Ovary (tissue), 3 donors: Measurements from ENCODE around the gene NPM1.

Experiments
- EP300 ChIP-seq: sonication (generic); formaldehyde crosslinking; IDR thresholded peaks from one replicate; pipeline ENCODE4 v1.6.1; 2017; ENCODE audit warnings: antibody characterized with exemption
- POLR2A ChIP-seq: fragments of 450-650 bp; IDR thresholded peaks from one replicate; pipeline ENCODE4 v1.6.1; 2017; ENCODE audit warnings: antibody characterized with exemption, mild to moderate bottlenecking, moderate library complexity
- TF ChIP-seq, protein P1 (sequence below), 3 donors: fragments of 450-650 bp in 2 of 3; fragments of 200-600 bp in 1 of 3; IDR thresholded peaks; one replicate each; pipeline versions ENCODE4 v1.5.1 to v1.8.0; 2016 to 2022; ENCODE audit warnings: antibody characterized with exemption in 3 of 3, mild to moderate bottlenecking in 1 of 3
- donor health status: DM: no; HTN: no; CAD: no.

- TF ChIP-seq, protein P1, sequence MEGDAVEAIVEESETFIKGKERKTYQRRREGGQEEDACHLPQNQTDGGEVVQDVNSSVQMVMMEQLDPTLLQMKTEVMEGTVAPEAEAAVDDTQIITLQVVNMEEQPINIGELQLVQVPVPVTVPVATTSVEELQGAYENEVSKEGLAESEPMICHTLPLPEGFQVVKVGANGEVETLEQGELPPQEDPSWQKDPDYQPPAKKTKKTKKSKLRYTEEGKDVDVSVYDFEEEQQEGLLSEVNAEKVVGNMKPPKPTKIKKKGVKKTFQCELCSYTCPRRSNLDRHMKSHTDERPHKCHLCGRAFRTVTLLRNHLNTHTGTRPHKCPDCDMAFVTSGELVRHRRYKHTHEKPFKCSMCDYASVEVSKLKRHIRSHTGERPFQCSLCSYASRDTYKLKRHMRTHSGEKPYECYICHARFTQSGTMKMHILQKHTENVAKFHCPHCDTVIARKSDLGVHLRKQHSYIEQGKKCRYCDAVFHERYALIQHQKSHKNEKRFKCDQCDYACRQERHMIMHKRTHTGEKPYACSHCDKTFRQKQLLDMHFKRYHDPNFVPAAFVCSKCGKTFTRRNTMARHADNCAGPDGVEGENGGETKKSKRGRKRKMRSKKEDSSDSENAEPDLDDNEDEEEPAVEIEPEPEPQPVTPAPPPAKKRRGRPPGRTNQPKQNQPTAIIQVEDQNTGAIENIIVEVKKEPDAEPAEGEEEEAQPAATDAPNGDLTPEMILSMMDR (IDR thresholded peaks at IDR 0.05): no peak
- TF ChIP-seq POLR2A (no peak), EP300 (no peak)
Measured at GRCh38 chr5:171424726-171425125, 37.1 kb downstream of the NPM1 start.
